ENCODE results near the gene SCGN.
"Not testable (repeated sequence)": the region's sequence is repeated elsewhere in the genome, so short reads cannot be mapped to it uniquely, and the experiment has no call there.

SCGN gene

DNA sequence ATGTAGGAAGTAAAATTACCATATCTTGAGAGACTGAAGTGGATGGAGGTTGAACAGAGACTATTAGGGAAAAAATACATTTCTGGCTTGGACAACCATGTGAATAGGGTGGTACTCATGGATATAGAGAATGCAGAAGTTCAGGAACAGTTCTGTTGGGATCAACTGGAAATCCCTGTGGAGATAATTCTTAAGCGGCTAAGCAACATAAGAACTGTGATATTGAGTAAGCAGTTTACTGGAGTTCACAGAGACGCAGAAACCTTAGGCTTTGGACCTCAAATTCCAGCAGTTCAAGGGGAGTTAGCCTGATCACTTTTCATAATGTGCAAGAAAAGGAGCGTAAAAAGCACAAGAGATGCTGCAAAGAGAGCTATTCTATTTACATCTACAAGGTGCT is 78.9 kb downstream of the SCGN start:
- no peak for DNase-seq (ENCODE audit: low read depth)

DNA sequence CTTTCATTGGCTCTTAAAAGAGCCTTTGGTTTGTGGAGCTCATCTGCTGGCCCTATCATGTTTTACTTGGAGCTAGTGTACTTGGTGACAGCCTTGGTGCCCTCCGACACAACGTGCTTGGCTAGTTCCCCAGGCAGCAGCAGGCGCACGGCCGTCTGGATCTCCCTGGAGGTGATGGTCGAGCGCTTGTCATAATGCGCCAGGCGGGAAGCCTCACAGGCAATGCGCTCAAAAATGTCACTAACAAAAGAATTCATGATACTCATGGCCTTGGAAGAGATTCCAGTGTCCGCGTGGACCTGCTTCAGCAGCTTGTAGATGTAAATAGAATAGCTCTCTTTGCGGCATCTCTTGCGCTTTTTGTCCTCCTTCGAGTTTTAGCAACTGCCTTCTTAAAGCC is 79.7 kb downstream of the SCGN start:
- DNase-seq (ENCODE audit: low read depth): no peak

DNA sequence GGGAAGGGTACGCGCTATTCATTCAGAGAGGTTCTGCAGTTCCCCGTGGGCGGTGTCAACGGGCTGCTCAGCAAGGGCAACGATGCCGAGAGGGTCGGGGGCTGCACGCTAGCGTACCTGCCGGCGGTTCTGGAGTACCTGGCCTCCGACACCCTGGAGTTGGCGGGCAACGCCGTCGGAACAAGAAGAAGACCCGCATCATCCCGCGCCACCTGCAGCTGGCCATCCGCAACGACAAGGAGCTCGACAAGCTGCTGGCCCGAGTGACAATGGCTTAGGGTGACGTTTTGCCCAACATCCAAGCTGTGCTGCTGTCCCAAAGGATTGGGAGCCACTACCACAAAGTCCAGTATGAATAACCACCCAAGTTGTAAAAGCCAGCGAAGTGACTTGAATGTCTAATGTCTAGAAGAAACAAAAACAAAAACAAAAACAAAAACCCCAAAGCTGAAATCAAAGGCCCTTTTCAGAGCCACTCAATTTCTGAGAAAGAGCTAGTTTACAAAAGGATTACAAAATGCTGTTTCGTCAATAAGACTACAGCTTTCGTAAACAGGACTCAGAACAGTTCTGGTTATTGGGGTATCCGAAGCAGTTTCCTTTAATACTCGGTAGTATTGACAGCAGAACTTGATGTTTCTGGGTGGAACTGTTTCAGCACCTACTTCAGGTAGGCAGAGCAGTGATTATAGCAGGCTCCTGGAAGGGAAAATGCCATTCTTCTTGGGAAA is 80.6 kb downstream of the SCGN start:
- DNase-seq (ENCODE audit: low read depth): no peak

DNA sequence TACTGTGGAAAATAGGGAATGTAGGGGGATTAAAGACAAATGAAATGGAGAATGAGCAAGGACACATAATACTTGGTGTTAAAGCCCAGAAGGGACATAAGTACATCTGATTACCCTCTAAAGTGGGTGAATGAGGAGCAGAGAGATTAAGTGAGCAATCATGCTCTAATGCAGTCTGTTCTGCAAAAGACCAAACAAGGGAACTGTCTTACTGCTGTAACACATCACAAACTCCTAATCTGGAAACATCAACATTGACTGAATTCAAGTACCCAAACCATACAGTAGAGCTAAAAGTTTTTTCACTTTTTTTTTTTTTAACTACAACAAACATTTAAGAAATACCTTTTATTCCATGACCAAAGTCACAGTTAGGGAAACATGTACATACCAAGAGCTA is 83.2 kb downstream of the SCGN start:
- DNase-seq (ENCODE audit: low read depth): no peak

DNA sequence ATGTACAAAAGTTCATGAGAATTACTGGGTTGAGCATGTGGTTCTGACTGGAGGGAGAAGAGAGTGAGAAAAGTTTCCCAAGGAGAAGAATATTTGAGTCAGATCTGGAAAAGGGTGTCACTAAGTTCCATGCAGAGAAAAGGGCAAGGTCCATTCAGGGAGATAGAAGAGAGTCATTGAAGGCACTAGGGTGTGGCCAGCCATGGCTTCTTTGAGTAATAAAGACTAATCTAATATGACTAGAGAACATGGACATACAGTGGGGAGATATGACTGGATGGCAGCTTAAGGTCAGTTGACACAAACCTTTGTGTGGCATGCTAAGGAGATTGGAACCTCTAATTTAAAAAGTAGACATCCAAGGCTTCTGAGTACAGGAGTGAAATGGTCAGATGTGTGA is 91.9 kb downstream of the SCGN start:
- DNase-seq (ENCODE audit: low read depth): no peak

DNA sequence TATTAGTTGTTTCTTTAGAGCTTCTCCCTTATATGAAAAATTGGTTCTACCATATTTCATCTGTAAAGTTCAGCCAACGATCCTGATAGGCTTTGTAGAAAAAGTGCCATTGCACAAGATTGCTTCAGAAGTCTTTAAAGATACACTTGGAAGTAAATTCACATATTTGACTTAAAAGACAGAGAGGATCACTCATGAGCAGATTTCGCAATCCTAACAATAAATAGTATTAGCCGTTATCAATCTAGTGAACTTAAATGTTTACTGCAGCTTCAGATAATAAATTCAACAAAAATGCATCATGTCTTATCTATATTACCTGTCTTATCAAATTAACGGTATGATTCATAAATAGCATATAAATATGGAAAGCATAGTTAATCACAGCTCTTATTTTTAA is 93.8 kb downstream of the SCGN start:
- no peak for DNase-seq (ENCODE audit: low read depth)

DNA sequence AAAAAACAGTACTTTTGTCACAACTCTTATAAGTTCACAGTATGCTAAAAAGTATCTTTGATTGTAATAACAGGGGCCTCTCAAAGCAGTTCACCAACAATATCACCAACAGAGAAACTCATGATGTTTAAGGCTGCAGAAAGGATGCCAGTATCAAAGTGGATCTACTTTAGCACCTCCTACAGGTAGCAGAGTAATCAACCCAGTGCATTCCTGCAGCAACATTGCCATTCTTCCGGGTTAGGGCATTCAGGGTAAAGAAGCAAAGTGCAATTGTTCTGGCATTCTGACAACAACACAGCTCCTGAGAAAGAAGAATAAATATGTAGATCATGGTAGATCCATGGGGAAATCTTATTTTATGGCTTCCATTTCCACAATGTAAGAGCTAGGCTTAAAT is 95.0 kb downstream of the SCGN start:
- DNase-seq (ENCODE audit: low read depth): no peak

DNA sequence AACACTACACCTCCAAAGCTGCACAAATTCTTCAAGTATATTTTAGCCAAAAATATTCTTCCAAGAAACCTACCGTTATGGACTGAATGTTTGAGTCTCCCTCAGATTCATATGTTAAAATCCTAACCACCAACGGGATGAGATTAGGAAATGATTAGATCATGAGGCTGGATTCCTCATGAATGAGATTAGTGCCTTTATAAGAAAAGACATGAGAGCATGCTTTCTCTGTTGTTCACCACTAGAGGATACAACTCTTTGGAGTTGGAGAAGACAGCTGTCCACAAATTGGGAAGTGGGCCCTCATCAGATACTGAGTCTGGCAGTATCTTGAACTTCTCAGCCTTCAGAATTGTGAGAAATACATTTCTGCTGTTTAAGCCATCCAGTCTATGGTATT is 95.5 kb downstream of the SCGN start:
- DNase-seq (ENCODE audit: low read depth): no peak

DNA sequence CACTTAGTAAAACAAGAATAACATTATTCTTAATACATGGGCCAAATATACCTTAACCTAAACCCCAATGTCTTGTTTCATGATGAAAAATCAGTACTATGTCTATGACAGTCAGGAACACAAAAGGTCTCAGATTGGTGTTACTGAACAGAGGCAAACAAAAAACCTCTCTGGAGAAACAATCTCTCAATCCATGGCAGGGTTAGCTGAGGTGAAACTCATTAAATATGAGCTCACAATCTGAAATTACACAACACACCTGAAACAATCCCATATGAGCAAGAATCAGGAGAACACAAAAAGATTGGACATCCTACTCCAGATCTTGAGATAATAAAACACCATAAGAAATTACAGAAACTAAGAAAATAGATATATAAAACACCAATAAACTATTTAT is 96.0 kb downstream of the SCGN start:
- DNase-seq (ENCODE audit: low read depth): no peak

DNA sequence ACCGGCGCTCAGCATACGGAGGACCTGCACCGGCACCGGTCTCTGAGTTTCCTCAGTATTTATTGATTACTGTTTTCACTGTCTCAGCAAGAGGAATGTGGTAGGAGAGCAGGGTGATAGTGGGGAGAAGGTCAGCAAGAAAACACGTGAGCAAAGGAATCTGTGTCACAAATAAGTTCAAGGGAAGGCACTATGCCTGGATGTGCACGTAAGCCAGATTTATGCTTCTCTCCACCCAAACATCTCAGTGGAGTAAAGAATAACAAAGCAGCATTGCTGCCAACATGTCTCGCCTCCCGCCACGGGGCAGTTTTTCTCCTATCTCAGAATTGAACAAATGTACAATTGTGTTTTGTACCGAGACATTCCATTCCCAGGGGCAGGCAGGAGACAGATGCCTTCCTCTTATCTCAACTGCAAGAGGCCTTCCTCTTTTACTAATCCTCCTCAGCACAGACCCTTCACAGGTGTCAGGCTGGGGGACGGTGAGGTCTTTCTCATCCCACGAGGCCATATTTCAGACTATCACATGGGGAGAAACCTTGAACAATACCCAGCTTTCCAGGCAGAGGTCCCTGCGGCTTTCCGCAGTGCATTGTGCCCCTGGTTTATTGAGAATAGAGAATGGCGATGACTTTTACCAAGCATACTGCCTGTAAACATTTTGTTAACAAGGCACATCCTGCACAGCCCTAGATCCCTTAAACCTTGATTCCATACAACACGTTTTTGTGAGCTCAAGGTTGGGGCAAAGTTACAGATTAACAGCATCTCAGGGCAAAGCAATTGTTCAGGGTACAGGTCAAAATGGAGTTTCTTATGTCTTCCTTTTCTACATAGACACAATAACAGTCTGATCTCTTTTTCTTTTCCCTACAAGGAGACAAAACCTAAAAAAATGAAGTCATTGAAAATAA is 96.8 kb downstream of the SCGN start:
- not testable (repeated sequence) for DNase-seq (ENCODE audit: low read depth)

DNA sequence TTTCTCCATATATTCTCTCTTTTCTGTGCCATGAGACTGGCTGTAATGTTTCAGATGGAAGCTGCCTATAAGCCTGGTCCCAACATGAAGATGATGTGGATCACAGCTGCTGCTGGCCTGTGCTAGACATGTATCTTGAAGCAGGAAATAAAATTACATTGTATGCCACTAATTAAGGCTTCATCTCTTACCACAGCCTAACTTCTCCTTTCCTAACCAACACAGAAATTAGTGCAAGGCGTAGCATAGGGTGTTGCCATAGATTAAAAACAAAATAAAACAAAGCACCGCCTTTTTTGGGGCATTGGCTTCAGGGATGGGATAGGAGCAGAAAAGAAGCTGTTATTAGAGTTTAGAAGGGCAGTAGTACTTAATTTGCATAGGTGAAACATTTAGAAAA is 97.8 kb downstream of the SCGN start:
- no peak for DNase-seq (ENCODE audit: low read depth)

DNA sequence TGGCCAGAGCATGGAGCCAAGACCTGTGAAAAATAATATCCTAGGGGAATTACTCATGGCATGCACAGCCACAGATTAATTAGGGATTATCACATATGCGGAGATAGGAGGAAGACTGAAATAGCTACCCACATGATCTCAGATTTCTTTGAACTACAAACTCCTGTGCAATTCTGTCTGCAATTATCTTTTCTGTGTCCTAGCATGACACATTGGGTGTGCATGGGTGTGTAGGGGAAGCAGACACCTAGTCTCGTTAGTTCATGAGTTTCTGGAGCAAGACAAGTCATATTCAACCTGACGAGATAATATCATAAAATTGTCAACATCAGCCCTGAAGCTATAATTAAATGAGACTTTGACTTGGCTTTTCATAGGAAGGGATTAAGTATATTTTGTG is 98.9 kb downstream of the SCGN start:
- no peak for DNase-seq (ENCODE audit: low read depth)

All from stimulated activated CD8-positive, alpha-beta memory T cell treated with anti-CD3 and anti-CD28 coated beads, Interleukin-12 subunit alpha, Interleukin-12 subunit beta, amount 100 ng/mL, for 4 hours (primary cell).